ENCODE results near the gene KCNJ14.

KCNJ14 gene

GRCh38 chr19:48512504-48513288, 57.3 kb downstream of the KCNJ14 start:
- H4K91ac ChIP-seq (ENCODE audit: low read length): no peak overlapping the region
- H3K27me3 ChIP-seq (ENCODE audit: control insufficient read depth in 1 of 2, insufficient read depth in 1 of 2, low read length in 2 of 2): peaks cover 45 to 48% of the 10 kb centered on the region in 2 experiments
- H3K9ac ChIP-seq (ENCODE audit: low read length): no peak overlapping the region
- H3K14ac ChIP-seq (ENCODE audit: low read length in 2 of 2): no peak overlapping the region
- no peak overlapping the region for H2BK120ac ChIP-seq (ENCODE audit: low read depth, low read length)
- H3K27ac ChIP-seq (ENCODE audit: low read length, poor library complexity, severe bottlenecking): no peak overlapping the region
- H3K4me1 ChIP-seq (ENCODE audit: control insufficient read depth, insufficient read depth, low read depth, low read length): peaks cover 9% of the 10 kb centered on the region
- no peak overlapping the region for H2AFZ ChIP-seq (ENCODE audit: low read depth, low read length)
- WGBS: 57% methylated on average over 13 of the region's 19 CpGs
- H2BK15ac ChIP-seq (ENCODE audit: low read depth, poor library complexity, severe bottlenecking): no peak overlapping the region
- H4K8ac ChIP-seq (ENCODE audit: low read length): no peak overlapping the region
- H3K18ac ChIP-seq (ENCODE audit: low read depth in 1 of 2, low read length in 2 of 2): no peak overlapping the region
- H3K4me3 ChIP-seq (ENCODE audit: insufficient read depth in 1 of 2, low read depth in 1 of 2, low read length in 2 of 2): no peak overlapping the region
- H3K36me3 ChIP-seq (ENCODE audit: control insufficient read depth in 1 of 2, insufficient read depth in 2 of 2, low read depth in 1 of 2, low read length in 2 of 2): no peaks in the 10 kb centered on the region
- H3K23ac ChIP-seq (ENCODE audit: low read length in 2 of 2): no peak overlapping the region
- H3K79me1 ChIP-seq (replicated peaks; ENCODE audit: low read length, poor library complexity, severe bottlenecking): no peaks in the 10 kb centered on the region
- no peak overlapping the region for H2BK5ac ChIP-seq (ENCODE audit: low read depth, low read length, poor library complexity, severe bottlenecking)
- no peak for DNase-seq
- no peak overlapping the region for H2AK5ac ChIP-seq (ENCODE audit: low read length, severe bottlenecking)
- H3K4me2 ChIP-seq (ENCODE audit: low read length, poor library complexity, severe bottlenecking): no peak overlapping the region
- no peaks in the 10 kb centered on the region for H3K9me3 ChIP-seq (ENCODE audit: control insufficient read depth, low read length)
- no peak overlapping the region for H2BK12ac ChIP-seq (ENCODE audit: low read length in 2 of 2)
- no peak overlapping the region for H3K4ac ChIP-seq (ENCODE audit: low read depth in 1 of 2, low read length in 2 of 2)

GRCh38 chr19:48513289-48514122, 58.1 kb downstream of the KCNJ14 start:
- no peaks in the 10 kb centered on the region for H3K79me1 ChIP-seq (replicated peaks; ENCODE audit: low read length, poor library complexity, severe bottlenecking)
- H2BK12ac ChIP-seq (ENCODE audit: low read length in 2 of 2): no peak overlapping the region
- H3K27ac ChIP-seq (ENCODE audit: low read length, poor library complexity, severe bottlenecking): no peak overlapping the region
- WGBS: 6% methylated on average over 54 of the region's 54 CpGs
- no peak overlapping the region for H3K9ac ChIP-seq (ENCODE audit: low read length)
- no peak overlapping the region for H2BK5ac ChIP-seq (ENCODE audit: low read depth, low read length, poor library complexity, severe bottlenecking)
- H2AFZ ChIP-seq (ENCODE audit: low read depth, low read length): peak overlapping the region; percentile 91
- no peaks in the 10 kb centered on the region for H3K9me3 ChIP-seq (ENCODE audit: control insufficient read depth, low read length)
- peak overlapping the region in 1 of 2 experiments; percentile 5 for H3K14ac ChIP-seq (ENCODE audit: low read length in 2 of 2)
- no peak overlapping the region for H3K23ac ChIP-seq (ENCODE audit: low read length in 2 of 2)
- peak overlapping the region; percentile 98 for H3K4me2 ChIP-seq (ENCODE audit: low read length, poor library complexity, severe bottlenecking)
- H2BK120ac ChIP-seq (ENCODE audit: low read depth, low read length): peak overlapping the region; percentile 57
- H3K27me3 ChIP-seq (ENCODE audit: control insufficient read depth in 1 of 2, insufficient read depth in 1 of 2, low read length in 2 of 2): peaks cover 46 to 47% of the 10 kb centered on the region in 2 experiments
- peak overlapping the region in 1 of 2 experiments; percentile 74 for H3K4ac ChIP-seq (ENCODE audit: low read depth in 1 of 2, low read length in 2 of 2)
- H3K4me3 ChIP-seq (ENCODE audit: insufficient read depth in 1 of 2, low read depth in 1 of 2, low read length in 2 of 2): peak overlapping the region; percentile 67 to 70
- H4K8ac ChIP-seq (ENCODE audit: low read length): peak overlapping the region; percentile 94
- H2BK15ac ChIP-seq (ENCODE audit: low read depth, poor library complexity, severe bottlenecking): peak overlapping the region; percentile 77
- DNase-seq: peak; percentile 71
- H3K18ac ChIP-seq (ENCODE audit: low read depth in 1 of 2, low read length in 2 of 2): peak overlapping the region; percentile 30 to 88
- H2AK5ac ChIP-seq (ENCODE audit: low read length, severe bottlenecking): no peak overlapping the region
- no peaks in the 10 kb centered on the region for H3K36me3 ChIP-seq (ENCODE audit: control insufficient read depth in 1 of 2, insufficient read depth in 2 of 2, low read depth in 1 of 2, low read length in 2 of 2)
- peak overlapping the region; percentile 70 for H4K91ac ChIP-seq (ENCODE audit: low read length)
- peaks cover 11% of the 10 kb centered on the region for H3K4me1 ChIP-seq (ENCODE audit: control insufficient read depth, insufficient read depth, low read depth, low read length)

GRCh38 chr19:48514123-48514458, 58.7 kb downstream of the KCNJ14 start:
- Histone ChIP-seq H3K27me3 (ENCODE audit: control insufficient read depth in 1 of 2, insufficient read depth in 1 of 2, low read length in 2 of 2) (peaks cover 42 to 44% of the 10 kb centered on the region in 2 experiments), H3K79me1 (replicated peaks; ENCODE audit: low read length, poor library complexity, severe bottlenecking) (no peaks in the 10 kb centered on the region)

GRCh38 chr19:48516536-48516935, 61.2 kb downstream of the KCNJ14 start:
- H3K18ac ChIP-seq (ENCODE audit: low read depth in 1 of 2, low read length in 2 of 2): no peak overlapping the region
- no peak overlapping the region for H3K4me2 ChIP-seq (ENCODE audit: low read length, poor library complexity, severe bottlenecking)
- H2AFZ ChIP-seq (ENCODE audit: low read depth, low read length): no peak overlapping the region
- no peak overlapping the region for H2BK12ac ChIP-seq (ENCODE audit: low read length in 2 of 2)
- no peak for DNase-seq
- H3K27ac ChIP-seq (ENCODE audit: low read length, poor library complexity, severe bottlenecking): no peak overlapping the region
- no peak overlapping the region for H2BK120ac ChIP-seq (ENCODE audit: low read depth, low read length)
- H3K4me1 ChIP-seq (ENCODE audit: control insufficient read depth, insufficient read depth, low read depth, low read length): peaks cover 9% of the 10 kb centered on the region
- H2BK5ac ChIP-seq (ENCODE audit: low read depth, low read length, poor library complexity, severe bottlenecking): no peak overlapping the region
- H3K23ac ChIP-seq (ENCODE audit: low read length in 2 of 2): no peak overlapping the region
- no peak overlapping the region for H3K14ac ChIP-seq (ENCODE audit: low read length in 2 of 2)
- peaks cover 24 to 28% of the 10 kb centered on the region in 2 experiments for H3K27me3 ChIP-seq (ENCODE audit: control insufficient read depth in 1 of 2, insufficient read depth in 1 of 2, low read length in 2 of 2)
- H3K9ac ChIP-seq (ENCODE audit: low read length): no peak overlapping the region
- H4K8ac ChIP-seq (ENCODE audit: low read length): no peak overlapping the region
- no peaks in the 10 kb centered on the region for H3K36me3 ChIP-seq (ENCODE audit: control insufficient read depth in 1 of 2, insufficient read depth in 2 of 2, low read depth in 1 of 2, low read length in 2 of 2)
- no peaks in the 10 kb centered on the region for H3K9me3 ChIP-seq (ENCODE audit: control insufficient read depth, low read length)
- H3K4me3 ChIP-seq (ENCODE audit: insufficient read depth in 1 of 2, low read depth in 1 of 2, low read length in 2 of 2): no peak overlapping the region
- 81% methylated on average over 8 of the region's 8 CpGs for WGBS
- no peak overlapping the region for H2AK5ac ChIP-seq (ENCODE audit: low read length, severe bottlenecking)
- H2BK15ac ChIP-seq (ENCODE audit: low read depth, poor library complexity, severe bottlenecking): no peak overlapping the region
- no peak overlapping the region for H3K4ac ChIP-seq (ENCODE audit: low read depth in 1 of 2, low read length in 2 of 2)
- H3K79me1 ChIP-seq (replicated peaks; ENCODE audit: low read length, poor library complexity, severe bottlenecking): no peaks in the 10 kb centered on the region
- H4K91ac ChIP-seq (ENCODE audit: low read length): no peak overlapping the region

More at GRCh38 chr19:48514123-48514458, 58.7 kb downstream of the KCNJ14 start:
- Histone ChIP-seq H3K4me3 (ENCODE audit: insufficient read depth in 1 of 2, low read depth in 1 of 2, low read length in 2 of 2) (peak overlapping the region in 1 of 2 experiments; percentile 70), H2BK15ac (ENCODE audit: low read depth, poor library complexity, severe bottlenecking) (no peak overlapping the region), H3K4me2 (ENCODE audit: low read length, poor library complexity, severe bottlenecking) (peak overlapping the region; percentile 98), H3K4ac (ENCODE audit: low read depth in 1 of 2, low read length in 2 of 2) (no peak overlapping the region), H2AFZ (ENCODE audit: low read depth, low read length) (no peak overlapping the region), H3K23ac (ENCODE audit: low read length in 2 of 2) (no peak overlapping the region), H3K9ac (ENCODE audit: low read length) (no peak overlapping the region), H3K18ac (ENCODE audit: low read depth in 1 of 2, low read length in 2 of 2) (no peak overlapping the region), H3K36me3 (ENCODE audit: control insufficient read depth in 1 of 2, insufficient read depth in 2 of 2, low read depth in 1 of 2, low read length in 2 of 2) (no peaks in the 10 kb centered on the region), H4K8ac (ENCODE audit: low read length) (peak overlapping the region; percentile 94), H2BK12ac (ENCODE audit: low read length in 2 of 2) (no peak overlapping the region), H2AK5ac (ENCODE audit: low read length, severe bottlenecking) (no peak overlapping the region), H2BK120ac (ENCODE audit: low read depth, low read length) (no peak overlapping the region), H3K4me1 (ENCODE audit: control insufficient read depth, insufficient read depth, low read depth, low read length) (peaks cover 11% of the 10 kb centered on the region), H2BK5ac (ENCODE audit: low read depth, low read length, poor library complexity, severe bottlenecking) (no peak overlapping the region), H3K9me3 (ENCODE audit: control insufficient read depth, low read length) (no peaks in the 10 kb centered on the region), H3K27ac (ENCODE audit: low read length, poor library complexity, severe bottlenecking) (no peak overlapping the region), H3K14ac (ENCODE audit: low read length in 2 of 2) (no peak overlapping the region), H4K91ac (ENCODE audit: low read length) (no peak overlapping the region)
- DNase-seq: no peak
- 43% methylated on average over 11 of the region's 11 CpGs for WGBS
